AG04449 (cell line): ENCODE data around the gene CYLD.

ENCODE experiments used
- CTCF ChIA-PET: fragments of 350-600 bp; formaldehyde crosslinking; extraction: SDS; loops from one replicate; lab custom pipeline; 2021; ENCODE audit warnings: antibody characterized with exemption; lab: Yijun Ruan, JAX
- POLR2A ChIA-PET: fragments of 400-600, 350-600 bp; formaldehyde crosslinking; extraction: SDS; loops from one replicate; lab custom pipeline; 2020; ENCODE audit warnings: antibody characterized with exemption, inconsistent platforms; lab: Yijun Ruan, JAX
- DNase-seq: peaks from one replicate; pipeline ENCODE4 v3.0.0-alpha.2; 2010; ENCODE audit warnings: low read depth, low spot score
- H3K4me3 ChIP-seq: 2 replicates; pipeline ENCODE4 v1.5.1; 2011; ENCODE audit warnings: low read depth, mild to moderate bottlenecking, control low read depth, low read length
- TF ChIP-seq, protein P1 (sequence below): IDR thresholded peaks from one replicate; pipeline ENCODE4 v1.5.1; 2011; ENCODE audit warnings: mild to moderate bottlenecking, moderate library complexity, low read length, control low read depth, inconsistent platforms; ENCODE audit not compliant: insufficient read depth; ENCODE audit errors: missing control alignments

CYLD gene

DNA sequence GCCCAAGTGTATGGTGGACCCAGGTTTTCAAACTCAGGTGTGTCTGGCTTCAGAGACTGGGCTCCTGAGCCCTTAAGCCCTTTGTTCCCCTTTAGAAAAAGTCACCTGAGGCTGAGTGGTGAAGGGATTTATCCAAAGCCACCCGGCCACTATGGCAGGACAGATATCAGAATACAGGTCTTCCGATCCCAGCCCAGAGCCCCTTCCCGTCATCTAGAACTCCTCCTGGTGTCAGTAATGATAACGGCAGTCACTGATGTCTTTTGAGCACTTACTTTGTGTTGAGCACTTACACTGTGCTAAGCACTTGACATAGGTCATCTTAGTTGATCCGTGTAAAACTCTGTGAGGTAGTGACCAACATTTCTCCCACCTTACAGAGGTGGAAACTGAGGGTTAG, 31.9 kb upstream of the CYLD start:
- no peak overlapping the region for H3K4me3 ChIP-seq
- TF ChIP-seq, protein P1, sequence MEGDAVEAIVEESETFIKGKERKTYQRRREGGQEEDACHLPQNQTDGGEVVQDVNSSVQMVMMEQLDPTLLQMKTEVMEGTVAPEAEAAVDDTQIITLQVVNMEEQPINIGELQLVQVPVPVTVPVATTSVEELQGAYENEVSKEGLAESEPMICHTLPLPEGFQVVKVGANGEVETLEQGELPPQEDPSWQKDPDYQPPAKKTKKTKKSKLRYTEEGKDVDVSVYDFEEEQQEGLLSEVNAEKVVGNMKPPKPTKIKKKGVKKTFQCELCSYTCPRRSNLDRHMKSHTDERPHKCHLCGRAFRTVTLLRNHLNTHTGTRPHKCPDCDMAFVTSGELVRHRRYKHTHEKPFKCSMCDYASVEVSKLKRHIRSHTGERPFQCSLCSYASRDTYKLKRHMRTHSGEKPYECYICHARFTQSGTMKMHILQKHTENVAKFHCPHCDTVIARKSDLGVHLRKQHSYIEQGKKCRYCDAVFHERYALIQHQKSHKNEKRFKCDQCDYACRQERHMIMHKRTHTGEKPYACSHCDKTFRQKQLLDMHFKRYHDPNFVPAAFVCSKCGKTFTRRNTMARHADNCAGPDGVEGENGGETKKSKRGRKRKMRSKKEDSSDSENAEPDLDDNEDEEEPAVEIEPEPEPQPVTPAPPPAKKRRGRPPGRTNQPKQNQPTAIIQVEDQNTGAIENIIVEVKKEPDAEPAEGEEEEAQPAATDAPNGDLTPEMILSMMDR, result no peak
- POLR2A ChIA-PET, result no interaction called here
- CTCF ChIA-PET, result no interaction called here
- no peak for DNase-seq

DNA sequence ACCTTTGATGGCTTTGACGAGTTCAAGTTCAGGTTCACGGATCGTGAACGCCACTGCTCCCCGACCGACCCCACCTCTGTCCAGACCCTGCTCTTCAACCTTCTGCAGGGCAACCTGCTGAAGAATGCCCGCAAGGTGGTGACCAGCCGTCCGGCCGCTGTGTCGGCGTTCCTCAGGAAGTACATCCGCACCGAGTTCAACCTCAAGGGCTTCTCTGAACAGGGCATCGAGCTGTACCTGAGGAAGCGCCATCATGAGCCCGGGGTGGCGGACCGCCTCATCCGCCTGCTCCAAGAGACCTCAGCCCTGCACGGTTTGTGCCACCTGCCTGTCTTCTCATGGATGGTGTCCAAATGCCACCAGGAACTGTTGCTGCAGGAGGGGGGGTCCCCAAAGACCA, 30.8 kb upstream of the CYLD start:
- DNase-seq, result no peak
- ChIA-PET POLR2A (no interaction called here), CTCF (interaction anchor here (1.0 kb wide), 1 partner anchor 12 kb away, joined by 4 read pairs; no protein-coding TSS in a partner anchor)
- TF ChIP-seq, protein P1, result no peak
- no peak overlapping the region for H3K4me3 ChIP-seq

DNA sequence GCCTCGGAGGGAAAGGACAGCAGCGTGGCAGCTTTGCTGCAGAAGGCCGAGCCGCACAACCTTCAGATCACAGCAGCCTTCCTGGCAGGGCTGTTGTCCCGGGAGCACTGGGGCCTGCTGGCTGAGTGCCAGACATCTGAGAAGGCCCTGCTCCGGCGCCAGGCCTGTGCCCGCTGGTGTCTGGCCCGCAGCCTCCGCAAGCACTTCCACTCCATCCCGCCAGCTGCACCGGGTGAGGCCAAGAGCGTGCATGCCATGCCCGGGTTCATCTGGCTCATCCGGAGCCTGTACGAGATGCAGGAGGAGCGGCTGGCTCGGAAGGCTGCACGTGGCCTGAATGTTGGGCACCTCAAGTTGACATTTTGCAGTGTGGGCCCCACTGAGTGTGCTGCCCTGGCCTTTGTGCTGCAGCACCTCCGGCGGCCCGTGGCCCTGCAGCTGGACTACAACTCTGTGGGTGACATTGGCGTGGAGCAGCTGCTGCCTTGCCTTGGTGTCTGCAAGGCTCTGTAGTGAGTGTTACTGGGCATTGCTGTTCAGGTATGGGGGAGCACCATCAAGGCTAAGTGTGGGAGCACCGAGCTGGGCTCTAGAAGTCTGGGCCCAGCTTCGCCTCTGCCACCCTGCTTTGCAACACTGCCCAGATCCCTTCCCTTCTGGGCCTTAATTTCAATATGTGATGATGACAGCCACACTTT, 29.9 kb upstream of the CYLD start:
- no peak overlapping the region for H3K4me3 ChIP-seq
- ChIA-PET POLR2A (no interaction called here), CTCF (no interaction called here)
- no peak for DNase-seq
- TF ChIP-seq, protein P1, result no peak

DNA sequence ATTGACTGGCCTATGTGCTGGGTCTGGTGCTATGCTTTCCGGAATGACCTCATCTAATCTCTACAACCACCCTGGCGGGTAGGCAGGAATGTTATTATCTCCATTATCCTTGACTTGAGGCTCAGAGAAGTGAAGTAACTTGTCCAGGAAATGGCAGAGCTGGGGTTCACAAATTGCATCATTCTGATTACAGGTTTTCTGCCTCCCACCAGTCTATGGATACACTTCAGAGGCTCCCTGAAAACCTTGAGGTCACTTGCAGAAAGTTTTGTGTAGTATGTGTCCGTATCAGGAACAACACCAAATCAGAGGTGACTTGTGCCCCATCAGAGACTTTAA, 29.4 kb upstream of the CYLD start:
- POLR2A ChIA-PET, result no interaction called here
- TF ChIP-seq, protein P1, result no peak
- DNase-seq, result no peak
- H3K4me3 ChIP-seq, result no peak overlapping the region
- CTCF ChIA-PET, result no interaction called here

DNA sequence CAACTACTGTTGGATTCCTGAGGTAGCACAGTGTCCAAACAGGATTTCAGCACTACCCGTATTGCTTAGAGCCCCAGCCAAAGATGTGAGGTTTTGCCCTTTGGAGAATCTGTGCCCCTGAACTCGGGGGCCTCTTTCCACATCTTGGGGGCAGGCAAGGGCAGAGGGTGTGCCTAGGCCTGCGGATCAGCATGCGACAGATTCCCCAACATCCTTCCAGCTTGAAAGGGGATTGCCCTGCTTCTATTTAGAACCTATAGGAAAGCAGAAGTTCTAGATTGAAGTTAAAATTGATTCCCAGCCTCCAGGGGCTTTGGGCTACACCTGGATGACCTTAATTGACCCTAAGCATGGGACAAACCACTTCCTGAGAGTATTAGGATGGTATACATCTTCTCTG, 28.9 kb upstream of the CYLD start:
- TF ChIP-seq, protein P1, result no peak
- CTCF ChIA-PET, result no interaction called here
- POLR2A ChIA-PET, result no interaction called here
- no peak overlapping the region for H3K4me3 ChIP-seq
- no peak for DNase-seq

DNA sequence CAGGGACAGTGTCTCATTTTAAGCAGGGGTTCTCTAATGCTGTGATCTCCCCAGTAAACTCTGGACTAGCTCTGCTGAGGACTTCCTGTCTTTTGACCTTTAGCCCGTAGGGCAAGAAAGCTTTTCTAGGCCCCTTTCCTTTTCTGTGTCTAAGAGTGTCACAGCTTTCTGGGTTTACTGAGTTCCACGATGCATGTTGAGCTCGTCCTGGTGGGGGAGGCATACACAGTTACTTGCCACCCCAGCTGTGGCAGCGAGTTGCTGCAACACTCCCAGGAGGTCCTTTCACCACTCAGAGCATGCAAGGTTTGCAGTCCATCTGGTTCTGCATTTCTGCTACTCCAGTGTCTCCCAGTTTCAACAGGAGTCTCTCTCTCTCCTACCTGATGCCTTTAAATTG, 24.8 kb upstream of the CYLD start:
- ChIA-PET POLR2A (no interaction called here), CTCF (no interaction called here)
- no peak for DNase-seq
- TF ChIP-seq, protein P1, result no peak
- H3K4me3 ChIP-seq, result no peak overlapping the region
